Upper lobe of left lung (tissue), 4 donors: ENCODE results near the gene TSHZ2.

Source experiments
- CTCF ChIP-seq, 6 experiments: fragments of 450-650 bp in 4 of 6; fragments of 200-600 bp in 2 of 6; sonication (generic) in 2 of 6; IDR thresholded peaks; one replicate each; pipeline ENCODE4 v1.5.1; 2016 to 2019; ENCODE audit warnings: antibody characterized with exemption in 6 of 6
- POLR2A ChIP-seq, 4 donors: fragments of 450-650 bp; IDR thresholded peaks; one replicate each; pipeline ENCODE4 v1.5.1; 2016 to 2017; ENCODE audit warnings: antibody characterized with exemption in 4 of 4, mild to moderate bottlenecking in 2 of 4

GRCh38 chr20:52992632-52993031, 20.5 kb downstream of the TSHZ2 start:
- no peak for TF ChIP-seq POLR2A (IDR thresholded peaks at IDR 0.05)
- no peak for TF ChIP-seq CTCF (IDR thresholded peaks at IDR 0.05)
